ENCODE measurements around the gene HELZ. TPM values are rescaled to one million over a fixed set of nuclear protein-coding genes. Genes with fewer than 3 reads are reported as not detected.

Gene HELZ
- total RNA-seq, 2 donors from 2014 or later: 52.3 to 53.5 TPM

DNA sequence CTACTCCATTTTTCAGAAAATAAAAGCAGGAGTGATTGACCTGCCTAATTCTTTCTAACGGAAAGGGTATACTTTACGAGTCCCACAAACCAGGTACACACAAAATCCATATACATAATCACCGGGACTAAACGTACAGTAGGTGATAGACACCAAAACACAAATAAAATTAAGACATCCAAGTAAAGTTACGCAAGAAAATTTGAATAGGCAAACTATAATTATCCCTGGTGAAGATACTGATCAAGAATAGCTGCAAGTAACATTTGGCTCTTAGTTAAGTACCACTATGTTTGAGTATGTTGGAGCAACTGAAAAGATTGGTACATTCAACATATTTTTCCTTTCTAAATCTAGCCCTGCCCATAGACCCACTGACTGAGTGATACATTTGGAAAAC, 1.7 kb downstream of the HELZ start:
- intact Hi-C loops (cut with DNase I): no loop called here
- DNase-seq (ENCODE audit: low spot score): no peak

DNA sequence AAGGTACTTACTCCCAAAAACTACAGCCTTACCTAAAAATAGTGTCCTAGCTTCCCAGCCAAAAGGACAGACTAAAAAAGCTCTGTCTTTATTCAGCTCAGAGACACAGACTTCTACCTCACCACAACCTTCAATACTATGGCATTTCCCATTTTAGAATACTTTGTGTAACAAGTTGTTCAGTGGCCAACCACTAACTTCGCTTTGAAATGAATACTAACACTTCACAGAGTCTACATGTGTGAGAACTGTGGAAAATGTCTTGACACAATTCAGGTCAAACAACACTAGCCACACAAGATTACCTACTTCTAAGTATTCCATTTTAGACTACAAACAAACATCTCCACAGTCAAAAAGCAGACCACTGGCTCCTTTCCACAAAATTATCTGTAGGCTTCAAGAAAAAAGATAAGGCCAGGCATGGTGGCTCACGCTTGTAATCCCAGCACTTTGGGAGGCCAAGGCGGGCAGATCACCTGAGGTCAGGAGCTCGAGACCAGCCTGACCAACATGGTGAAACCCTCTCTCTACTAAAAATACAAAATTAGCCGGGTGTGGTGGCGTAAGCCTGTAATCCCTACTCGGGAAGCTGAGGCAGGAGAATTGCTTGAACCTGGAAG, 3.2 kb downstream of the HELZ start:
- DNase-seq (ENCODE audit: low spot score): no peak
- intact Hi-C loops (cut with DNase I): no loop called here

DNA sequence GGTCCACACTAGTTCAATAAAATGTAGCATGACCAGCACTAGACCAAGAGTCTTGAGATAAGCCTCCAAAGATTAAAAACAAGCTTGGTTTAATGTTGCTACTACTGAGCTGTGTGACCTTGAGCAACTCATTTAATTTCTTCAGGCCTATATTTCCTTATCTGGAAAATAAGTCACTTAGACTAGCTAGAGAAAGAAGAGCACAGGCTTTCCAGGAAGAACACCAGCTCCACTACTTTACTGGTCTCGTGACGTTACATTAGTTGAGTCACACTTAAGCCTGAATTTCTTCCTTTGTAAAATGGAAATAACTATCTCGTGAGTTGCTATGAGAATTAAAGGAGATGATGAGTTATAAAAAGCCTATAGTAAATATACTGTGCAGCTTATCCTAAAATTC, 5.4 kb downstream of the HELZ start:
- no peak for DNase-seq (ENCODE audit: low spot score)
- intact Hi-C loops (cut with DNase I): no loop called here

DNA sequence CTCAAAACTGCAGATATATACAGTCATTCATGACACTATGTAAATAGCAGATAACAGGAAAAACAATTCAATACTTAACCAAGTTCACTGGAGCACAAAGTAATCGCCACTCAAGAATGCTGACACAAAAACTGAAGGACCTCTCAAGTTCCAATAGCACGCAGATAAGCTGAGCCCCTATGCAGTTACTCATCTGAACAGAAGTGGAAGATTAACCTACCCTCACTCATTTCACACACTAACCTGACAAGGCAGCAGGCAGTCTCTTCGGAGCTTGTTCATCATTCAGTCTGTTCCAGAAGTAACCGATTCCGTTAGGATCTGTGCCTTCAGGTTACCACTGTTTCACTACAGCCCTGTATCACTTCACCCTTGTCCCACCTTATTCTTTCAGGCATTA, 6.0 kb downstream of the HELZ start:
- DNase-seq (ENCODE audit: low spot score): no peak
- intact Hi-C loops (cut with DNase I): no loop called here

DNA sequence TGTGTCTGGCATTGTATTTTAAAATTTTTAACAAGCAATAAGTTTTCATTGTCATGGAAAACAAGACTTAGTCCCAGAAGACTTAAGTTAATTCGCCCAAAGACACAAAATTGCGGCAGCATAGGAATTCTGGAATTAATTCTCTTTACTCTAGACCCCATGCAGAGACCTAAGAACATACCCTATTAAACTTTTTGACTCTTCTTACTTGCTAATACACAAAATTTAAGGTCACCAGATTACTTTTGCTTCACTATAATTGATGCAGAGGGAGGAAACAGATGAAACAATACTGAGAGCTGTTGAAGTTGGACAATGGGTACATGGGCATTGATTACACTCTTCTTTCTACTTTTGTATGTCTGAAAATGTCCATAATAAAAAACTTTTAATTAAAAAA, 12.6 kb downstream of the HELZ start:
- intact Hi-C loops (cut with DNase I): no loop called here
- DNase-seq (ENCODE audit: low spot score): no peak

DNA sequence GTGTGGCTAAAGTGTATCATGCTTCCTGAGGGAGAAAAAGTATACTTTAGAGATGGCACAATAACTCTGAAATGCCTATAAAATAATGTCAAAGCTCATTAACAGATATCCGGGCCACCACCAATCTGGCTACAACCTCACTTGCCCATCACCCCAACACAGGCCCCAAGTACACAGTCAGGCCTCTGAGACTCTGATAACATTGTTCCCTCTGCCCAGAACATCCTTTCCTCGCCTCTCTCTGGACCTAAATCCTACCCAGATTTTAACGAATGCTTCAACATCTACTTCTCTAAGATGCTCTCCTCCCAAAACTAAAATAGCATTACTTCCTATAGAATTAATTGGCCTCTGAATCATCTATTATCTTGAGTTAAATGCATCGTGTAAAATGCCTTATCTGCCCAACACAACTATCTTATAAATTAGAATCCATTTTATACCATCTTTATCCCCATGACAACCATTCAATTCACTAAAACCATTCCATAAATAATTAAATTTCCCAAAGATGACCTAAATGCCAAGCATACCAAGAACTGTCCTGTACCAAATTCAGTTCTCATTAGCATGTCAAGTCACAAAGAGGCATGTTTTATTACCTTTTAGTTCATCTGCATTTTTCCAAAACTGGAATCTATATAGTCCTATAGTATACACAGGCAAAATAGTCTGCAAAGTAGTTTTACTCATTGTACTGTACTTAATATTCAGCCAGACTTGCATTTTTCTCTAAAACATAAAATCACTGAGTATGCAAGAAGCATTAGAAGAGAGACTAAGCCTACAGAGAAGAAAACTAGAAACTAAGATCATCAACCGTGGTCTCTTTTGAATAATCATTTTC, 15.7 kb downstream of the HELZ start:
- intact Hi-C loops (cut with DNase I): no loop called here
- DNase-seq (ENCODE audit: low spot score): no peak

DNA sequence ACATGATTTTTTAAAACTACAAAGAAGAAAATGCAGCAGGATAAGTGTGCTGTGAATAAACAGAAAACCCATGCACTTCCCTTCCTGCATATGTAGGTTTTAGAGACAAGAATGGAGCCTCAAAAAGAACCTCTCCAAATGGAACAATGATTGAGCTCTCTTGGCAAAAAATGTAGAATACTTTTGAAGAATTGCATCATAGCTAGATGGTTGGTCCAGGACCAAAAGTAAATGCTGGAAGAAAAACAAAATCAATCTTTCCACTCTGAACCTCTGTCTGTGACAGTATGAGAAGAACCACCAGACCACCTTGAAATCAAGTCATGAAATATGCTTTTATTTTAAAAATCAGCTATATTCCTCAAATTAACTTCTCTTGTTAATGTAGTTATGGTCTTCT, 17.5 kb downstream of the HELZ start:
- intact Hi-C loops (cut with DNase I): no loop called here

DNA sequence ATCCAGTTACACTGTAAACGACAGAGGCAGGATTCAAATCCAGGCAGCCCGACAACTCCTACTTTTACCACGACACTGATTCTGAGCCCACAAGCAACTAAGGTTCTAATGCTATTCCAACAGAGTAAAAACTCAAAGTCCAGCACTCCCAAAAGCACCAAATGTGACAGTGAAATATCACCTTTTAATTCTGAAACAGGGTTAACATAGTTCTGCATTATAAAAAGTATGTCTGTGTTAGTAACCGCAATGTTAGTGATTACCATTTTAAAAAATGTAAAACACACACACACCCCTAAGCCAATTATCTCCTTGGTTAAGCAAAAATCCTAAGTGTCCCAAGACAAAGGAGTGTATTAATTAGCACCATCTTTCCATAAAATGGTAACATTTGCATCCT, 19.7 kb downstream of the HELZ start:
- no peak for DNase-seq (ENCODE audit: low spot score)
- intact Hi-C loops (cut with DNase I): no loop called here

More for the DNA sequence above, 17.5 kb downstream of the HELZ start:
- no peak for DNase-seq (ENCODE audit: low spot score)

DNA sequence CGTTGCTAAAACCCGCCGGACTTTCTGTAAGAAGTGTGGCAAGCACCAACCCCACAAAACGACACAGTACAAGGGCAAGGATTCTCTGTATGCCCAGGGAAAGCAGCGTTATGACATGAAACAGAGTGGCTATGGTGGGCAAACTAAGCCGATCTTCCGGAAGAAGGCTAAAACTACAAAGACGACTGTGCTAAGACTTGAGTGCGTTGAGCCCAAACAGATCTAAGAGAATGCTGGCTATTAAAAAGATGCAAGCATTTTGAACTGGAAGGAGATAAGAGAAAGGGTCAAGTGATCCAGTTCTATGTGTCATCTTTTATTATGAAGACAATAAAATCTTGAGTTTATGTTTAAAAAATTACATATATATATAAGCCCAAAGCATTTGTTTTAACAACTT, 20.3 kb downstream of the HELZ start:
- intact Hi-C loops (cut with DNase I): no loop called here
- DNase-seq (ENCODE audit: low spot score): no peak

DNA sequence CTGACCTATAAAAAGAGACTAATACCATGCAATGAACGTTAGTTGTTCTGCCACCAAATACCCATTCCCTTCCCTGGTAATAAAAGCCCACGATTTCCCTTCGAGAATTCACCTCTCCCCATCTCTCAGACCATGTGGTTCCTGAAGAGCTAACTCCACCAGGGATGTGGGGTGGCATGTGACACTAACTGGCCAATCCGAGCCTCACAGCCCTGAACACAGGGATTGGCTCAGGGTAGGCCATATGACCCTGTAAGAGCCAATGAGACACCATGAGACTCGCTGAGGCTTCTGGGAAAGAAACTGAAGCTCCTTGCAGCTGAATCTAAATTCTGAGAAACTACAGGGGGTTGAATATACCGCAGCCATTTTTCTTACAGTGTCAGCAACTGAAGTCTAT, 21.1 kb downstream of the HELZ start:
- intact Hi-C loops (cut with DNase I): no loop called here

DNA sequence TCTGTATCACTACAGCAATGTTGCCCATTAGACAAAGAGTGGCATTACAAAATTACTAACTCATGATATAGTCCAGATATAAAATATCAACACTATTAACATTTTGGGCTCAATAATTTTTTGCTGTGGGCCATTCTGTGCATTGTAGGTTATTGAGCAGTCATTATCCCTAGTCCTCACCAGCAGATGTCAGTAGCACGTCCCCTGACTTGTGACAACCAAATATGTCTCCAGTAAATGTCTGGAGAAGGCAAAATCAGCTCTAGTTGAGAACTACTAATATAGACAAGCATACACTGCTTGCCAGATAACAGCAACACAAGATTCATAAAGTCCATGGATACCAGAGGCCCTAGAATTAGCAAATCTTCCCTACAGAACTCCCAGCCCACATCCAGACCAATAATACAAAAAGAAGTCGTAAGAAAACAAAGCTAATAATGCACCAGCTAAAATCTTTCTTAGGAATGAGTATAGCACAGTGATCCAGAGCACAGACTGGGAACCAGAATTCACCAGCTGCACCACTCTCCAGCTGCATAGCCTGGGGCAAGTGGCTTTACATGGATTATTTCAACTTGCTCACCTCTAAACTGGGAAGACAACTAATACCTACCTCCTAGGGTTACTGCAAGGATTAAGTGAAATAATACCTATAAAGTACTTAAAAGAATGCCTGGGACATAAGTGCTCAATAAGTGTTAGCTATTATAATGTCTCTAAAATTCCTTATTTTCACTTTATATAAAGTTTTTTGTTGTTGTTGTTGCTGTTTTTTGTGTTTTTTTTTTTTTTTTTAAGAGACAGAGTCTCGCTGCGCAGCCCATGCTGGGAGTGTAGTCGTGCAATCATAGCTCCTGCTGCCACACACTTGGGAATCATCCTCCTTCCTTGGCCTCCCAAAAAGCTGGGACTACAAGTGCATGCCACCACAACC, 23.7 kb downstream of the HELZ start:
- no peak for DNase-seq (ENCODE audit: low spot score)
- intact Hi-C loops (cut with DNase I): no loop called here

More for the DNA sequence above, 21.1 kb downstream of the HELZ start:
- DNase-seq (ENCODE audit: low spot score): no peak

DNA sequence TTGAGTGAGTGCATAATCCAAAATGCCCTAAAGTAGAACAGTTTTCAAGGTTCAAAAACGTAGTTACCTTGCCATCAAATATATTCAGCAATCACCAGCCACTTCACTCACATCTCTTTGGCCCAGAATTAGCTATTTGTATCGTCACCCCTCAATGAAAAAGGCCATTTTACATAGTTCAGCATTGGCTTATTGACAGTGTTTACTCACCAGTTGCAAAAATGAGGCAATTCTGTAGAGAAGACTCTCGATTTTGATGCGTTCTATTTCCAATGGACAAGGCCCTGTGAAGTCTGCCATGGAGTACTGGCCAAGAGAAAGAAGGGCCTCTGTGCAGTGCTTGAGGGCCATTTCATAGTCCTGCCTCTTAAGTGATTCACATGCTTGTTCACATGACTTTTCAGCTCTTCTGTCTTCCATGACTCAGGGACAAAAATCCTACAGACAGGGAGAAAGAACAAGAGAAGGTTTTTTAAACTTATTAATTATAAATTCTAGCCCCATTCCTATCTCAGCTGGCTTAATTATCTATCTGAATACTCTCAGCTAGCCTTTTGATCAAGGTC, 26.5 kb downstream of the HELZ start:
- intact Hi-C loops (cut with DNase I): no loop called here
- DNase-seq (ENCODE audit: low spot score): no peak

DNA sequence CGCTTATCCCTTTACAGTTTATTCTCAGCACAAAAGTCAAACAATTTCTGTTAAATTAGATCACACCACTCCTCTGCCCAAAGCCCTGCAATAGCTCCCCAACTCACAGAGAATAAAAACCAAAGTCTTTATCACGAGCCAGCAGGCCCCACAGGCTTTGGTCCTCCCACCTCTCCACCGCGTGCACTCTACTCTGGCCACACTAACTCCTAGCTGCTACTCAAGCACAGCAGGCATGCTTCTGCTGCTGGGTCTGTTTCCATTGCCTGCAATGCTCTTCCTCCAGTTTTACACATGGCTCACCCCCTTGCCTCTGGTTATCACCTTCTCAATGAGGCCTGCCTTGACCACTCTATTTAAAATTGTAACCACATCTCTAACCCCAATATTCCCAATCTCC, 27.6 kb downstream of the HELZ start:
- intact Hi-C loops (cut with DNase I): no loop called here

DNA sequence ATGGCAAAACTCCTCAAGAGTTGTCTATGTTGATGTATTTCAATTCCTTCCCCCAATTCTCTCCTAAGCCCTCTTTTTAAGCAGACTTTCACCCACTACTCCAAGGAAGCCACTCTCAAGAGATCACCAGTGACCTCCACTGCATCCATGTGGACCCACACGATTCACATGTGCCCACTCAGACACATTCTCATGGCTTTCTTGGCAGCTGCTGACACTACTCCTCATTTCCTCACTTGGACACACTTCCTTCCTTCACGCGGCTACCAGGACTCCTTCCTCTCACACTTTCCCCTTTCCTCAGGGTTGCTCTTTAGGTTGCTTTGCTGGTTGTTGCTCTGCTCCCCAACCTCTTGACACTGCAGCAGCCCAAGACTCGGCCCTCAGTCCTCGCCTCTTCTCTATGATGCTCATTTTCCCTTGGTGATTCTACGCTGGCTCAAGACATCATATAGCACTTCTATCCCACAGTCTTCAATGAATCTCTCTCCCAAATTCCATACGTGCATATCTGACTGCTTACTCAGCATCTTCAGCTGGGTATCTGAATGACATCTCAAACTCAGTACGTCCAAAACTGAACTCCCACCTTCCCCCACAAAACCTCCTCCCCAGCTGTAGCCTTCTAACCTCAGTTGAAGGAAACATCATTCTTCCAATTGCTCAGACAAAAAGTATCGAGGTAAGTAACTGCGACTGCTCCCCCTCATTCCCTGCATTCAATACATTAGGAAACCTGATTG, 28.2 kb downstream of the HELZ start:
- DNase-seq (ENCODE audit: low spot score): no peak
- intact Hi-C loops (cut with DNase I): no loop called here

More for the DNA sequence above, 27.6 kb downstream of the HELZ start:
- DNase-seq (ENCODE audit: low spot score): no peak

DNA sequence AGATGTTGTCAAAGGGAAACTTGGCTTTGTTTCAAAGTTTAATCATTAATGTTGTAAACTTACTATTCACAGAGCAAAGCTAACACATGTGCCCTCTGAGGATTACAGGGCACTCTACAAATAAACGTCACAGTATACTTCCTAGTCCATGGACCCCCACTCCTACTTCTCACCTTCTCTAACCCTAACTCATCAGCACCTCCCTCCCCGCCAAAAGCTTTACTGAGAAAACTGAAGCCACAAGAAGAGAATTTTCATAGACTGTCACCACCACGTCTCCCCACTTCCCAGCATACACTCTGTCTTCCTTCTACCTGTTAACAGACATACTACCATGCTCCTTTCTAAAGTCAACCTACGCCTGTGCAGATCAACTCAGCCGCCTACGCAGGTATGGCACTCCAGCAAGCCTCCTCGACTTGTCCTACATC, 29.0 kb downstream of the HELZ start:
- no peak for DNase-seq (ENCODE audit: low spot score)
- intact Hi-C loops (cut with DNase I): no loop called here

DNA sequence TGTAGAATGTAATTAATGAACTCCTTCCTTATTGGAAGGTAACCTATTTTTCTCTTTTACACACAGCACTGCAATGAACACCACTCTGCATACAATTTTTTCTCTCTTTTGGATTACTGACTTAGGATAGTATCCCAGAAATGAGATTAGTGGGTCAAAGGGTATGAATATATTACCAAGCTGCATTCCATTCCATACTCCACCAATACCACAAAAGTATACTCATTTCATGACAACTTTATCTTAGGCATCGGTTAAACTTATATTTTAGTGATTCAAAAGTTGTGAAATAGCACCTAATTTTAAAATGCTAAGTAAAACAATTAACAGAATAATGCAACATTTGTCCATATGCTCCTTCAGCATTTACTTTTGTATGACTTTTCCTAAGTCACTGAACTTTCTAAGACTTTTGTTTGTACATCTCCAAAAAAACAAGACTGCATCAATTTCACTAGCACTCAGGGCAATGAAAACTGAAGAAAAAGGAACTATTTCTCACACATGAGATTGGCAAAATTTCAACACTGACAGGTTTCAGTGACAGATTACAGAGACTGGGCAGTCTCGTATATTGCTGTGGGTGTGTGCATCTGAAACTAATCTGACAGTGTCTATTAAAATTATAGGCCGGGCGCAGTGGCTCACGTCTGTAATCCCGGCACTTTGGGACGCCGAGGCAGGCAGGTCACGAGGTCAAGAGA, 32.1 kb downstream of the HELZ start:
- no peak for DNase-seq (ENCODE audit: low spot score)
- intact Hi-C loops (cut with DNase I): no loop called here

DNA sequence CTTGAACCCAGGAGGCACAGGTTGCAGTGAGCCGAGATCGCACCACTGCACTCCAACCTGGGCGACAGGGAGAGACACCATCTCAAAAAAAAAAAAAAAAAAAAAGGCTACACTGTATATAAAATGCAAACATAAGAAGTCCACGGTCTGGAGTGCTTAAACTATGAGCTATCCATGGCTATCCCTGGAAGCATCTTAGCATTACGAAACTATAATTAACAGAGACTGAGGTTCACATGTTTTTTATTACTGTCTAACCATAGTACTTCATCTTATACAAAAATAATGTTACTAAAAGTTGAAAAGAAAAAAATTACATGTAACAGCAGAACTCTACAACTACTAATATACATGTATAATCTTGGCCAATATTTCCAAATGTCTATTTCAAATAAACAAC, 32.8 kb downstream of the HELZ start:
- DNase-seq (ENCODE audit: low spot score): no peak
- intact Hi-C loops (cut with DNase I): no loop called here

DNA sequence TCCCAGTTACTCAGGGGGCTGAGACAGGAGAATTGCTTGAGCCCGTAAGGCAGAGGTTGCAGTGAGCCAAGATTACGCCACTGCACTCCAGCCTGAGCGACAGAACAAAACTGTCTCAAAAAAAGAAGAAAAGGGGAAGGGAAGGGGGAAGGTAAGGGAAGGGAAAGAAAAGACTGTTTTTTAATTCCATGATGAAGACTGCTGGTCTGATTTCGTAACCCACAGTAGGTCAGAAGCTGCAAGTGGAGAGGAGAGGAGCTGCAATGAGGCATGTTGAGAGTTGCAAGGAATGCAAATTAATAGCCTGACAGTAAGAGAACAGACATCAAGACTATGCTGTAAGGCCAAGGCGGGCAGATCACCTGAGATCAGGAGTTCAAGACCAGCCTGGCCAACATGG, 33.3 kb downstream of the HELZ start:
- no peak for DNase-seq (ENCODE audit: low spot score)
- intact Hi-C loops (cut with DNase I): no loop called here

All from posterior vena cava (tissue), 2 donors.